HG02970 (cell line): ENCODE data around the gene SYNM.

Experiments
- ATAC-seq: cut with Tn5 transposase; IDR thresholded peaks from one replicate; pipeline ENCODE4 v1.9.1; 2021; ENCODE audit warnings: mild to moderate bottlenecking, moderate library complexity, moderate number of reproducible peaks; ENCODE audit not compliant: unreplicated experiment, low FRiP score

The SYNM gene

GRCh38 chr15:99138491-99138982, 33.7 kb downstream of the SYNM start:
- ATAC-seq: no peak

- ATAC-seq: no peak
Observed at GRCh38 chr15:99139276-99139675, 34.4 kb downstream of the SYNM start.

DNA sequence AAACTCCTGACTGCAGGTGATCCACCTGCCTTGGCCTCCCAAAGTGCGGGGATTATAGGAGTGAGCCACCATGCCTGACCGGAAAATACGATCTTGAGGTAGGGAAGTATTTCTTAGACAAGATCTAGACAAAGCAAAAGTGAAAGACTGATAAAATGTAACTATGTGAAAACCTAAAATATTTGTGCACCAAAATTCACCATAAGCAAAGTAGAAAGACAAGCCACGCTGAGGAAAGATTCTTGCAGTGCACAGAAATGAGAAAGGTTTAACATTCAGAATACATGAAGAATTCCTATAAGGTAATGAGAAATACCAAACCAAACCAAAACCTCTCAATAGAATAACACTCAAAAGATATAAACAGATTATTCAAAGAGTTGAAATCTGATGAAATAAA, 35.7 kb downstream of the SYNM start:
- no peak for ATAC-seq

- no peak for ATAC-seq
Observed at GRCh38 chr15:99141943-99142342, 37.1 kb downstream of the SYNM start.

- ATAC-seq: no peak
Observed at GRCh38 chr15:99142562-99142961, 37.7 kb downstream of the SYNM start.

GRCh38 chr15:99143242-99143641, 38.4 kb downstream of the SYNM start:
- ATAC-seq: no peak

DNA sequence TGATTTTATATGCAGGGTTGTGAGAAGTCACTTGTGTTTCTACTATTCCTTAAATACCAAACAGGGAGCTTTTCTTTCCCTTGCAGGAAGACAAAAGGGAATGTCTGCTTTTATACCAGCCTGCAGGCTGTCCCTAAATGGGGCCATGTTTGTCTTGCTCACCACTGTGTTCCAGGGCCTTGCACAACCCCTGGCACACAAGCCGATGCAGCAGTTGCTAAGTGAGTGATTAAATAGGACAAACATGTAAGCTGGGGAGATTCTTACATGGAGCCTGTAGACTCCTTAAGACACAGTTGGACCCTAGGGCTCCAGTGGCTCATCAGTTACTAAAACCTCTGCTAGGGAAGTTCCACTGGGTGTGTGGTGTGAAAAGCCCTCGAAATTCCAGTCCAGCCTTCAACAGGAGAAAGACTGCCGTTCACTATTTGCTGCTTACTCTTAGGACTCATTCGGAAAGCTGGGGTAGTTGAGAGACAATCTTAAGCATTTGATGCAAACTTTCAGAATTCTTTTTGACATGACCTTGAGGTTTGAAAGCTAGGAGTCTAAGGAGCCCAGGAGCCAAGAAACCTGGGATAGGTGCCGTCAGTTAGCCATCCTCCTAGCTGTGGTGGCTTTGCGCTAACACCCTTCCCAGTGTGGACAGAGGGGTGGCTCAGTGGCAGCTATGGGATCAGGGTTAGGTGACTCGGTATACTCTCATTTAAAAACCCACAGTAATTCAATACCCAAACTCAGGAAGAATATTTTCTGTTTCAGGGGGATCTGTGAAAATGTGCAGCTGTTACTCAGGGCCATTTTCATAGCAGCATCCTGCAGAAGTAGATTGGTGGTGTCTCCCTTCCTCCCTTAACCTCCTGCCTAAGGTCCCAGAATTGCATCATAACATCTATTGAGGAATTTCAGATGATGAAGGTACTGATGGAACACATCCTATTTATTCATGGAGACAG, 39.1 kb downstream of the SYNM start:
- ATAC-seq: no peak

DNA sequence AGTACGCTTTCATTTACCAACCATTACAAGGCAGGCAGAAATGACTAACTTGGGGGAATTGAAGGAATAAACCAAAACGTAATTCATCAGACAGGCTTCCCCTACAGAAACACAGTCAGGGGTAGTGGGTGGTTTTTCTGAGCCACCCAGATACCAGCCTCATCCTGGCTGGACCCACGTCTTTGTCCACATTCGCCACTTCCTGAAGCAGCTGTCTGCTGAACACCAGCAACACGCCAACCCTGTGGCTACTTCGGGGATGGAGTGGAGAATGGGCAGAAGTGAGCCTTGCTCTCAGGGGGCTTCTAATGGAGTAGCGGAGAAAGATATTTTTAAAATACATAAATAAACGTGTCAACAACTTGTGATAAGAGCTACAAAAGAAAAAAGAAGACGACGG, 40.1 kb downstream of the SYNM start:
- ATAC-seq: no peak

DNA sequence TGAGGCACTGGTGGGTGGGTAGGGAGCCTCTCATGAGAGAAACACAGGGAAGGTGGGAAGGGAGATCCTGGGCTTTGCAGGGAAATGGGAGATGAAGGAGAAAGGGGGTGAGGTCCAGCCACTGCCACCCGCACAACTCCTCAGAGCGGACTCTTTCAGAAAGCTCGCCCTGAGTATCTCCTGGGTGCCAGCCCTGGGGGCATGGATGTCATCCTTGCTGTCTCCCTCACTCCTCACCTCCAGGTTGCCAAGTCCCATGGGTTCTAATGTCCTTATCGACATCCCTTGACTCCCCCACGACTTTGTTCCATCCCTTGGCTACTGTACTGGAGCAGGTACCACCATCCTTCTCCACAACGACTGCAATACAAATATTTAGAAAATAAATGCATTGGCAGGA, 40.9 kb downstream of the SYNM start:
- no peak for ATAC-seq

- no peak for ATAC-seq
Observed at GRCh38 chr15:99146661-99147060, 41.8 kb downstream of the SYNM start.

GRCh38 chr15:99148851-99149276, 44.0 kb downstream of the SYNM start:
- no peak for ATAC-seq

- no peak for ATAC-seq
Observed at GRCh38 chr15:99149366-99149765, 44.5 kb downstream of the SYNM start.

GRCh38 chr15:99151156-99151555, 46.3 kb downstream of the SYNM start:
- no peak for ATAC-seq

DNA sequence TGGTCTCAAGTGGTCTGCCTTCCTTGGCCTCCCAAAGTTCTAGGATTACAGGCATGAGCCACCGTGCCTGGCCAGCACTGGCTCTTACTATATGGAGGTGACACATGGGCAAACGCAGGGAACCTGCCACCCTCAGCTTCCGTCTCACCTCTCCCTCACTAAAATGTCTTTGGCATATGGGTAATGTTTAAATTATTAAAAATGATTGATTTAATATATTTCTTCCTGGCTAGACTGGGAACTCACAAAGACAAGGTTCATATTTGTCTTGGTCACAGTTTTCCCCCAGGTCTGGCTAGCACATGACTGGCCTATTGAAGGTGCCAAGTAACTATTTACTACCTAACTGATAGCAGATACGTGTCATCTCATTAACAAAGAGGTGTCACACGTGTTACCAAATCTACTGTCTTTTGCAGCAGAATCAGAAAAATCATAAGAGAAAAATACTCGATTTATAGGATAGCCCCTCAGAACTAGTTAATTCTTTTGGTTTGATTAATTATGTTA, 48.2 kb downstream of the SYNM start:
- ATAC-seq: no peak

DNA sequence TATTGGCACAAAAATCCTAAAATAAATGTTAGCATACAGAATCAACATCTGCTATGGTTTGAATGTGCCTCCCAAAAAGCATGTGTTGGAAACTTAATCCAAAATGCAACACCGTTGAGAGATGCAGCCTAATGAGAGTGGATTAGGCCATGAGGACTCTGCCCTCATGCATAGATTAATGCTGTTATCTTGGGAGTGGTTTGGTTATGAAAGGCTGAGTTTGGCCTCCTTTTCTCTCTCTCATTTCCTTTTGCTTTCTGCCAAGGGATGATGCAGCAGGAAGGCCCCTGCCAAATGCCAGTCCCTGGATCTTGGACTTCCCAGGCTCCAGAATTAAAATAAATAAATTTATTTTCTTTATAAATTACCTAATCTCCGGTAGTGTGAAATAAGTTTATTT, 49.4 kb downstream of the SYNM start:
- no peak for ATAC-seq

DNA sequence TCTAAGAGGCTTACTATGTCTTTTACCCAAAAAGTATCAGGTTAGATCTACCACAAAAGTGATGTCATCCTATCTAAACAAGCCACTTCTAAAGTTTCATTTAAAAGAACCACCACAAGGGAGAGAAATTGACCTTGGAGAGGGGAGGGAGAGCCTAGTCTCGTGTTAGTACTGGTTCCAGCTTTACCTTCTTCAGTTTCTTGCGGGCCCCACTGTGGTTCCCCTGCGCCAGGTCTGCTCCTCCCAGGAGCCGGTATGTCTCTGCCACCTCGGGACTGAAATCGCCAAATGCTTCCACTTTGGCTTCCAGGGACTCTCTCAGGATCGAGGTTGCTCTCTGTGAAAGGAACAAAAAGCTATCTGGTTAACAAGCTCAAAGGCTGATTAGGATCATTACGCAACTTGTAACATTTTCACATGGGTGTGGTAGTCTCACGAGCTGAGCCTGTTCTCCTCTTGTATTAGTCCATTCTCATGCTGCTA, 51.1 kb downstream of the SYNM start:
- no peak for ATAC-seq

- ATAC-seq: no peak
Observed at GRCh38 chr15:99157456-99157855, 52.6 kb downstream of the SYNM start.

- ATAC-seq: no peak
Observed at GRCh38 chr15:99158626-99159412, 53.9 kb downstream of the SYNM start.

GRCh38 chr15:99163271-99164062, 58.6 kb downstream of the SYNM start:
- ATAC-seq: no peak

GRCh38 chr15:99164119-99164518, 59.2 kb downstream of the SYNM start:
- no peak for ATAC-seq
